ENCODE measurements around the gene CYRIA.

GRCh38 chr2:16656784-16657391 is 8.7 kb downstream of the CYRIA start:
- TF ChIP-seq CTCF (IDR thresholded peaks at IDR 0.05; ENCODE audit: extremely low read depth in 1 of 2, insufficient read depth in 1 of 2, low read depth in 1 of 2, low read length in 2 of 2) (no peak), POLR2AphosphoS5 (IDR thresholded peaks at IDR 0.05; ENCODE audit: insufficient read depth, low read depth, low read length) (no peak), EZH2 (IDR thresholded peaks at IDR 0.05; ENCODE audit: borderline replicate concordance, low read depth, low read length, severe bottlenecking) (no peak), POLR2A (IDR thresholded peaks at IDR 0.05; ENCODE audit: low read depth, low read length) (no peak), MAX (IDR thresholded peaks at IDR 0.05; ENCODE audit: insufficient read depth, insufficient read length) (no peak), FOS (IDR thresholded peaks at IDR 0.05; ENCODE audit: borderline replicate concordance, insufficient read depth, low read length) (no peak), GATA2 (IDR thresholded peaks at IDR 0.05; ENCODE audit: insufficient read depth, insufficient read length, low read depth, low read length) (no peak), MYC (IDR thresholded peaks at IDR 0.05; ENCODE audit: low read depth, low read length) (no peak)
